Effector CD8-positive, alpha-beta T cell (primary cell): ENCODE measurements around the gene CD48.
"Not testable (repeated sequence)": the region's sequence is repeated elsewhere in the genome, so short reads cannot be mapped to it uniquely, and the experiment has no call there.

Experiments used
- DNase-seq: peaks from one replicate; lab custom pipeline; 2025; lab: John Stamatoyannopoulos, UW

CD48 gene

DNA sequence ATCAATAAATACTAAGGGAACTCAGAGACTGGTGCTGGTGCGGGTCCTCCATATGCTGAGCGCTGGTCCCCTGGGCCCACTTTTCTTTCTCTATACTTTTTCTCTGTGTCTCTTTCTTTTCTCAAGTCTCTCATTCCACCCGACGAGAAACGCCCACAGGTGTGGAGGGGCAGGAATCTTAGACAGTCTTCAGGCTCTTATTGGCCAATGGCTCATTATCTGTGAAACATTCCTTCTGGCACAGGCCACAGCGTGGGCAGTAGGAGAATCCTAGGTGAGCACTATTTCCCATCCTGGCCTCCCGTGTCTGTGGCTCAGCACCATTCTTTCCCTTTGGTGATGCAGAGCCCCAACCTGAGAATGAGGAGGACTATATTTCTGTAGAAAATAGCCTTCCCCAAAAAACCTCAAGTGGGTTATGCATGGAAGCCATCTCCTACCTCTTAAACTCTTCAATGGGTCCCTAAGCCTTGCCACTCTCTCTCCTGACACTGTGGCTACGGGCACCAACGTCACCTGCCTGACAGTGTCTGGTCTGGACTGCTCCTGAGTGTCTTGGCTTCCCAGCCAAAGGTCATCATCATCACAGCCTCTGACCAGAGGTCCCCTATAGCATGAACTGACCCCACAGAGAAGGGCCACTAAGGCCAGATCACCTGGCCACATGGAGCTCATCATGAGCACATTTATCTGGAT, 58.5 kb downstream of the CD48 start:
- DNase-seq: no peak

DNA sequence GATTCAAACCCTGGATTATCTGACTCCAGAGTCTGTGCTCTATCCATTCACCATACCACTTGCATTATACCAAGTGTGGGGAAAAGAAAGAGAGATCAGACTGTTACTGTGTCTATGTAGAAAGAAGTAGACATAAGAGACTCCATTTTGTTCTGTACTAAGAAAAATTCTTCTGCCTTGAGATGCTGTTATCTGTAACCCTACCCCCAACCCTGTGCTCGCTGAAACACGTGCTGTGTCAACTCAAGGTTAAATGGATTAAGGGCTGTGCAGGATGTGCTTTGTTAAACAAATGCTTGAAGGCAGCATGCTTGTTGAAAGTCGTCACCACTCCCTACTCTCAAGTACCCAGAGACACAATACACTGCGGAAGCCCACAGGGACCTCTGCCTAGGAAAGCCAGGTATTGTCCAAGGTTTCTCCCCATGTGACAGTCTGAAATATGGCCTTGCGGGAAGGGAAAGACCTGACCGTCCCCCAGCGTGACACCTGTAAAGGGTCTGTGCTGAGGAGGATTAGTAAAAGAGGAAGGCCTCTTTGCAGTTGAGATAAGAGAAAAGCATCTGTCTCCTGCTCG, 59.5 kb downstream of the CD48 start:
- DNase-seq: not testable (repeated sequence)

DNA sequence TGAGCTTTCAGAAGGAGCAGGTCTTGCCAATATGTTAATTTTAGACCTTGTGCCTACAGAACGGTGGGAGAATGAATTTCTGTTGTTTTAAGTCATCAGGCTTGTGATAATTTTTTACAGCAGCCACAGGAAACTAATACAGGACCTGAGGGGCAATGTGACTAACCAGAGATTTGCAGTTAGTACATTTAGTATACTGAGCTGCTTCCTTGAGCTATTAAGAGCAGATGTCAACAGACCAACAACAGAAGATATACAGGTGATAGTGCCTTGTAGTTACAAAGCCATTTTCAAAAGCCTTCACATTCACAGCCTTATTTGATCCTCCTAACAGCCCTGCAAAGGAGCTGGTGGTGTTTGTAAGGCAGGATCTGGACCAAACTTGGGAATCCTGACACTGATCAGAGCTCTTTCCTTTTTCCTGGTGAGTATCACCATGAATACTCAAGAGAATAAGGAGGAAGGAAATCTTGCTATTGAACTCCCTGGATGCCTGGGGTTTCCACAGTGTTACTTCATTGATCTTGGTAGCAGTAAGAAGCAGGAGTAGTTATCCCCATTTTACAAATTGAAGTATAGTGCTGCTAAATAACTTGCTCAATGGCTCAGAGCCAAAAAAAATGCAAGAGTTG, 60.1 kb downstream of the CD48 start:
- DNase-seq: no peak

GRCh38 chr1:160647329-160647720, 64.3 kb downstream of the CD48 start:
- DNase-seq: no peak

DNA sequence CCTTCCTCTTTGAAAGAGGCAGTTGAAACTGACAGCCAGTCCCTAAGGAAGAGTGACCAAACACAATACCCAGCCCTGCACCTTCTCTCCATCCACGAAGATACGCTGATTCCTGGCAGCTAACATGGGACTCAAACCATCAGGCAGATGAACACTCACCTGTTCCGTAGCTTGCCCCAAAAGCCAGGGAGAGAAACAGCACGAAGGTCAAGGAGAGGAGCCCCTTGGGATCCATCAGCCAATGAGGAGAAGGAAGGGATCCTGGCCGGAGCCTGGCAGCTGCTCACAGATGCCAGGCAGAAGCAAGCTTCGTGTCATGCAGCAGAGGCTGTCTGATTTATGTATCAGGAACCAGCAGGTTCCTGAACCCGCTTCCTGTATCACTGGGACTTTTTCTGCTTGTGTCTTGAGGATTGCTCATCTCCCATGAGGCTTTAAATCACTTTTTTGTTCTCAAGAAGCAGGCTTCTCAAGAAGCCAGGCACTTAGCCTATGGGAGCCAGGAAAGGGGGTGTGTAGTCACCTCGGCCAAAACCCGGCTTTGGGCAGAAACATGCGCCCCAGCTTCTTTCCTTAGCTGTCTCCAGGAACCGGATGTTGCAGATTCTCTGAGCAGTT, 64.8 kb downstream of the CD48 start, which contains the start of gene SLAMF1:
Gene SLAMF1, minus strand, starts transcription at position 334 of the 618 bp plus-strand sequence. Its CDS starts 99 bp downstream, at position 235.
- no peak for DNase-seq

- no peak for DNase-seq
These were observed 65.4 kb downstream of the CD48 start for GRCh38 chr1:160646180-160646579.

DNA sequence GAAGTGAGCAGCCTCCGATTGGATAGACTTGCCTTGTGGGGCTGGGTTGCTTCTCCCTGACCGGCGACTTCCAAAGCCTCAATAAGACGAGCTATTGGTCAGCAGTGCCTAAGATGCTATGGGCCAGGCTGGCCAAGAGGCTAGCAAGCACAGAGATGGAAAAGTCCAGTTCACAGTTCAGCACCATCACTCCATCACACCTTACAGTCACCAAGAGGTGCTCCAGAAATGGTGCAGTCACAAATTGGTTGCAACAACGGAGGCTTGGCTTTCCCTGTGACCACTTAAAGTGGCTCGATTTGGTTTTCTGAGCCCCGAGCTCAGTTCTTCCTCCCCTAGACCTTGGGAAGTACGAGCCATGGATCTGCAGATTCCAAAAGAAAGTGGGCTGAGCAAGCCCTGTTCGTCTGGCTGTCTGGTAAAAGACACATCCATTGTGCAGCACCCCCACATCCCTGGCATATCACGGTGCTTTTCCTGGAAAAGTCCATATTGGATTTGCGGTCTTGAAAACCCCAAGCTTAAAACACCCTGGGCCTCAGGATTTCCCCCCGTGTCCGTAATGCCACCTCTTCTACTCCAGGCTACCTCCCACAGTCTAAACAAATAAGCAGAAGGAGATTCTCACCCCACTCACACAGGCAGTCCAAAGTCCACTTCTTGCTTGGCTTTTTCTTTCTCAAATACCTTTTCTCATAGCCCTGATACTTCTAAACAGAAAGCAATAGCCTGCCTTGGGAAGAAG, 66.1 kb downstream of the CD48 start:
- DNase-seq: no peak

DNA sequence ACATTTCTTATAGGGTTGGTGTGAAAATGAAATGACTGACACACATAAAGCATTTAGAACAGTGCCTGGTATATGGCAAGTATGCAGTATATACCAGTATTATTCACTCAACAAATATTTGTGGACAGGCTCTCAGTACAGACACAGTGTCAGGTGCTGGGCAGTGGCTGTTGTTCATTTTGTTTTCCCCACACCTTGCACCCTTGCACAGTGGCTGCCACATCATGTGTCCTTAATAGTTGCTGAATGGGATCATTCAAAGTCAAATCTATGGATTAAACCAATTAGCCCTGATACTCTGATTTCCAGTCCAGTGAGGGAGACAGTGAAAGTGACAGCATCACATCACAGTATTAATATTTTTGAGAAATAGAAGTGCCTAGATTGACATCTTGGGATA, 67.2 kb downstream of the CD48 start:
- no peak for DNase-seq

DNA sequence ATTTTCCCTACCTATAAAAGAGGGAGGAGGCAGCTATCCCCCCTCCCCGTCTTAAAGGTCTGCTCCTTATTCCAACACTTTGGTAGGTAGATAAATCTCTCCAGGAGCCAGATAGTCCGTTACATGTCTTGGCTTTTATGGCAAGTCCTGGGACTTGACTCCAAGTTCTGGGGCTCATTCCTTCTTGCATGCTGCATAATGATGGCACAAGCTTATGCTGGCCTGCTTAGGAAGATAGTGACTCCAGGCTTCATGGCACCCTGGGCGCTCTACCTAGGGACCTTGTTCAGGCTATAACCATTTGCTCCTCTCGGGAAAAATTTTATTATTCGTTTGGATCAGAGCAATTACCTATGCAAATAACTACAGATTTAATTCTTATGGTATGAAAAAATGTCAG, 68.5 kb downstream of the CD48 start:
- DNase-seq: no peak

- no peak for DNase-seq
These were observed 69.4 kb downstream of the CD48 start for GRCh38 chr1:160642281-160642644.

DNA sequence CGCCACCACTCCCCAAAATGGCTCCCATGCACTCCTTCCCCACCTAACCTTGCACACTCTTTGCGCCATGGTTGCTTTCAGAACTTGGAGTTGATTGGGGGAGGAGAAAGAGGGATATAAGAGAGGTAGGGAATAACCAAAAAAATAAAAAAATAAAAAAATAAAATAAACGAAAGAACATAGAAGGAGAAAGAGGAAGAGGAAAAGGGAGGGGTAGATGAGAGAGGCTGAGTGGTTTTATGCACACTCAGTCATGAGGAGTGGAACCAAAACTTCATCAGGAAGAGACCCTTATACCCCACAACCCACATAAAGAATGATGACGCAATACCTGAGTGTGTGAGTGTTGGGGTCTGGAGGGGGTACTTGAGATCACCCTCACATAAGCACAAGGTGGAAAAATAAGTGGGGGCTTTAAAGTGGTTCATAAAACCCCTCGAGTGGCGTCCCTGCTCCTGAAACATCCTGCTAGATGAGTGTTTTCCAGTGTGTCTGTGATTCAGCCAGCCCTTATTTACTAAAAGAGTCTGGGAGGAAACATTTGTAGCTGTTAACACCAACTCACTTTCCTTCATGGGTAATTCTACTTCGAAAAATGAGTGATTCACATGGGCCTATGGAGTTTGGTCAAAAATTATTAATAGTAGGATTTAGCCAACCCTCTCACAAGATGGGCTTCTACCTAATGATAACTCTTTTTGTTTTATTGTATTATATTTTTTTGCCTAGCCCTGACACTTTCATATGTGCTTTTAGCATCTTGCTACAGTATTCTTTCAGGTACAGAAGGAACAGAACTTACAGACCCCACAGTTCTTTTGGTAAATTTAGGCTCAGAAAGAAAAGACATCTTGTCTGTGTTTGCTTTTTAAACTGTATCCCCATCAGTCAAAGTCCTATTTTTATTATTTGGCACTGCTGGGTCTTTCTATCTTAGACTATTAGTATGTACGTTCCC, 70.0 kb downstream of the CD48 start:
- DNase-seq: no peak

- no peak for DNase-seq
These were observed 71.1 kb downstream of the CD48 start for GRCh38 chr1:160640359-160641123.

- no peak for DNase-seq
These were observed 72.0 kb downstream of the CD48 start for GRCh38 chr1:160639652-160640051.

- no peak for DNase-seq
These were observed 72.7 kb downstream of the CD48 start for GRCh38 chr1:160638926-160639325.

- no peak for DNase-seq
These were observed 73.1 kb downstream of the CD48 start for GRCh38 chr1:160638540-160638857.

DNA sequence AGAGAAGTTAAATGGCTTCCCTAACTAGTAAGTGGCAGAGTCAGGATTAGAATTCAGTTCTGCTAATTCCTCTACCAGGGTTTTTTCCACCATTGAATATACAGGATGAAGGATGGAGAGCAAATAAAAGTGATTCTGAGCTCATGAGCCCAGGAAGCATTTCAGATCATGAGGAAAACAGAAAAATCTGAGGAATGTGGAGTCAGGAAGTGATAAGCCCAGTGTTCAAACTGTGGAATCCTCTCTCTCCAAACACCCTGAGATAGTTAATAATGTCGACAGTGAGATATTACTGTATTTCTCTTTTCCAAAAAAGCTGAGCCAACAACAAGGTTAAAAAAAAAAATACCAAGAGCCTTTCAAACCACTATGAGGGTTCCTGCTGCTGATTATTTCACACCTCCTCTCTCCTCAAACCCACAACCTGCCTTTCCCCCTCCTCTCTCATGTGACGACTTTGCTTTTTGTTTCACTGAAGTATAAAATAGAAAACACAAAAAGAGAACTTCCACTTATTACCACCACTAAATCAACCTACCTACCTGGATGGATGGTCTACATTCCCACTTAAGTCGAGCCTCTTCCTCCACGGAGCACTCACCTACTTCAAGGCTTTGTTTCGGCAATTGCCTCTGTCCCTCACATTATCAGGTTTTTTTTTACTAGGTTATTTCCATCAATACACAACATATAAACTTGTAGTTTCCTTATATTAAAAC, 73.6 kb downstream of the CD48 start:
- DNase-seq: no peak

DNA sequence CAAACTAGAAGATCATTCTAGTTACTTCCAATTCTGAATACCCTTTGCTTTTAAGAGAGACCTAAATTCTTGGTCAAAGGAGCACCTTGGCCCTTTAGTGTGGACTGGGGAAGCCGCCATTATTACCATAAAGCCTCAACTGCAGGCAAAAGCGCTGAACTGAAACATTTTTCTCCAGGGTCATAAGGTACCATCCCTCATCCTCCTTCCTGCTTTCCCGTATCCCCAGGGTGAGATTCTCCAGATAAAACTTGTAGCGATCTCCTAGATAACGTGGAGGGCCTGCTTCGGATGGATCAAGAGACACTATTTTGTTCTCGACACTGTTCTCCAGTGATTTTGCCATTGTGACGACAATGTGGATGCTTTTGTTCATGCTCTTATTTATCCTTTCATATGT, 74.6 kb downstream of the CD48 start:
- no peak for DNase-seq

DNA sequence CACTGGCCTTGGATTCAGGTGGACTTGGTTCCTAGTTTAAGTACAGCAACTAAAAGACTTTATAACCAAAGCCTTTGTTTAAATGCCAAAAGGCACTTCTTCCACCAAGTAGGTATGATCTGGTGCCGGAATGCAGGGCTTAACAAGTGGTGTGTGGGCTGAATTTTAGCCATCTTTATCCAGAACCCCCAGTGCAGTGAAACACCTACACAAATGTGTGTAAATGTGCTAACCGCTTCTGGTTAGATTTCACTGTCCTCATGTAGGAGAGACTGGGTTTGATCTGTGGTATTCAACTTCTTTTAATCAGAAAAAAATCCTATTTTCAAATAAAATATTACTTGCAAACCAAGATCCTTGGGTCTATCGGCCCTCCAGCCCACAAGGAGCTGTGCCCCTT, 75.1 kb downstream of the CD48 start:
- no peak for DNase-seq

DNA sequence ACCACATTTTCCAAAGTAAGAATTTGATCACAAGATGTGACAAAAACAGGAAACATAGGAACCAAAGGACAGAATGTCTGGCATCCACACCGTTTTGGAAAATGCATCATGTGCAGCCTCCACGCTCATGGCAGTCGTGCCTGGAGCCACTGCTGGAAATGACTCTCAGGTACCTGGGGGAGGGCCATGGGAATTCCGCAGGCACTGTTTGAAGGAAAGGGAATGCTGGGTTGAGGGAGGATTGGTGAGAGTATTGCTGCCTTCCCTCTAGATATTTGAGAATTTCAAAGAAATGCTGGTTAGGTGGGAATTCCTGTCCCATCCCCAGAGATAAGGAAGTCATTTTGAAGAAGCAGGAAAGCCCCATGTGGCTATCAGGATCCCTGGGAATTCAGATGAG, 75.5 kb downstream of the CD48 start:
- DNase-seq: no peak
